GM12865 (cell line): Measurements from ENCODE around the gene R3HDM1.

ENCODE experiments used
- DNase-seq: peaks from one replicate; pipeline ENCODE4 v3.0.0; 2010; ENCODE audit warnings: low read depth
- H3K4me3 ChIP-seq: 2 replicates; pipeline ENCODE4 v1.5.1; 2011; ENCODE audit warnings: mild to moderate bottlenecking, low read depth, low read length, control low read depth
- CTCF ChIP-seq: IDR thresholded peaks from 2 replicates; pipeline ENCODE4 v1.5.1; 2011; ENCODE audit warnings: low read length, control low read depth, low read depth, inconsistent platforms; ENCODE audit not compliant: insufficient read depth; ENCODE audit errors: missing control alignments

R3HDM1 gene

GRCh38 chr2:135773319-135773718, 242.0 kb downstream of the R3HDM1 start:
- H3K4me3 ChIP-seq: no peak overlapping the region
- TF ChIP-seq CTCF: no peak
- no peak for DNase-seq

DNA sequence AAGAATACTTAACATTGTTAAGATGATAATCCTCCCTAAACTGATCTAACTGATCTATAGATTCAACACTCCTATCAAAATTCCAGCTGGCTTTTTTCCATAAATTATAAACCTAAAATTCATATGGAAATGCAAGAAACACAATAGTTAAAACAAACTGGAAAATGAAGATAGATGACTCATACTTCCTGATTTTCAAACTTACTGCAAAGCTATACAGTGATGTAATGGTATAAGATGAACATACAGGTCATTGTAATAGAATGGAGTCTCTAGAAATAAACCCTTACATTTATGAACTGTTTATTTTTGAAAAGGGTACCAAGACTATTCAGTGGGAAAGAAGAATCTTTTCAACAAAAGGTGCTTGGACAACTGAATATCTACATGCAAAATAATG, 242.6 kb downstream of the R3HDM1 start:
- no peak overlapping the region for H3K4me3 ChIP-seq
- TF ChIP-seq CTCF: no peak
- DNase-seq: no peak
